HG02884 (cell line): ENCODE results near the gene TAAR5.
"Not testable (repeated sequence)": the region's sequence is repeated elsewhere in the genome, so short reads cannot be mapped to it uniquely, and the experiment has no call there.

Experiments
- ATAC-seq: cut with Tn5 transposase; IDR thresholded peaks from one replicate; pipeline ENCODE4 v1.9.1; 2021; ENCODE audit warnings: mild to moderate bottlenecking, moderate library complexity; ENCODE audit not compliant: unreplicated experiment

Gene TAAR5

GRCh38 chr6:132570221-132570777 is 19.2 kb downstream of the TAAR5 start, which contains the start of gene TAAR6:
Gene TAAR6 (plus strand): TSS chr6:132570322. CDS start chr6:132570322, 0 bp downstream.
- ATAC-seq: no peak

GRCh38 chr6:132569170-132569569 is 20.4 kb downstream of the TAAR5 start:
- no peak for ATAC-seq

GRCh38 chr6:132568611-132569010 is 20.9 kb downstream of the TAAR5 start:
- no peak for ATAC-seq

- no peak for ATAC-seq
Measured at GRCh38 chr6:132567566-132567965, 22.0 kb downstream of the TAAR5 start.

- ATAC-seq: no peak
Measured at GRCh38 chr6:132566404-132566803, 23.1 kb downstream of the TAAR5 start.

- ATAC-seq: not testable (repeated sequence)
Measured at GRCh38 chr6:132560087-132560486, 29.5 kb downstream of the TAAR5 start.

- no peak for ATAC-seq
Measured at GRCh38 chr6:132552372-132552771, 37.2 kb downstream of the TAAR5 start, which contains the start of gene TAAR8. Gene TAAR8 (plus strand): TSS chr6:132552672. CDS start chr6:132552693, 21 bp downstream.

GRCh38 chr6:132551214-132551613 is 38.3 kb downstream of the TAAR5 start:
- ATAC-seq: no peak

GRCh38 chr6:132548746-132549463 is 40.6 kb downstream of the TAAR5 start:
- no peak for ATAC-seq

GRCh38 chr6:132544826-132545225 is 44.7 kb downstream of the TAAR5 start:
- no peak for ATAC-seq
